DOHH2 (cell line): ENCODE results near the gene ARHGAP33.

Experiments
- EZH2phosphoT487 ChIP-seq: fragments of 200-600 bp; sonication (generic); IDR thresholded peaks from 2 replicates; pipeline ENCODE4 v1.6.1; 2017; ENCODE audit warnings: borderline replicate concordance, mild to moderate bottlenecking, antibody characterized with exemption, low read length, moderate library complexity, mixed read lengths
- TF ChIP-seq, protein P1 (sequence below): fragments of 200-600 bp; sonication (generic); IDR thresholded peaks from one replicate; pipeline ENCODE4 v1.5.1; 2014; ENCODE audit warnings: antibody characterized with exemption, mild to moderate bottlenecking, low read depth, low read length; ENCODE audit not compliant: poor library complexity, severe bottlenecking

DNA sequence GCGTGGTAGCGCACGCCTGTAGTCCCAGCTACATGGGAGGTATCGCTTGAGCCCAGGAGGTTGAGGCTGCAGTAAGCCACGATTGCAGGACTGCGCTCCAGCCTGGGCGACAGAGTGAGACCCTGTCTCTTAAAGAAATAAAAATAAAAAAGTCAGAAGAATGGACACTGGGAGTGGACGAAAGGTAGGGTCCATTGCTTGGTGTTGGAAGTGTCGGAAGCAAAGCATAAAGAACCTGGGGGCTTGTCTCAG lies 392 bp upstream of the ARHGAP33 start:
- TF ChIP-seq, protein P1, sequence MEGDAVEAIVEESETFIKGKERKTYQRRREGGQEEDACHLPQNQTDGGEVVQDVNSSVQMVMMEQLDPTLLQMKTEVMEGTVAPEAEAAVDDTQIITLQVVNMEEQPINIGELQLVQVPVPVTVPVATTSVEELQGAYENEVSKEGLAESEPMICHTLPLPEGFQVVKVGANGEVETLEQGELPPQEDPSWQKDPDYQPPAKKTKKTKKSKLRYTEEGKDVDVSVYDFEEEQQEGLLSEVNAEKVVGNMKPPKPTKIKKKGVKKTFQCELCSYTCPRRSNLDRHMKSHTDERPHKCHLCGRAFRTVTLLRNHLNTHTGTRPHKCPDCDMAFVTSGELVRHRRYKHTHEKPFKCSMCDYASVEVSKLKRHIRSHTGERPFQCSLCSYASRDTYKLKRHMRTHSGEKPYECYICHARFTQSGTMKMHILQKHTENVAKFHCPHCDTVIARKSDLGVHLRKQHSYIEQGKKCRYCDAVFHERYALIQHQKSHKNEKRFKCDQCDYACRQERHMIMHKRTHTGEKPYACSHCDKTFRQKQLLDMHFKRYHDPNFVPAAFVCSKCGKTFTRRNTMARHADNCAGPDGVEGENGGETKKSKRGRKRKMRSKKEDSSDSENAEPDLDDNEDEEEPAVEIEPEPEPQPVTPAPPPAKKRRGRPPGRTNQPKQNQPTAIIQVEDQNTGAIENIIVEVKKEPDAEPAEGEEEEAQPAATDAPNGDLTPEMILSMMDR, result no peak
- TF ChIP-seq EZH2phosphoT487, result no peak
